Superior temporal gyrus (tissue), 1 donor: ENCODE data around the gene PRKCE.

Experiments used
- DNase-seq: peaks from one replicate; pipeline ENCODE4 v3.0.0-alpha.2; 2016; ENCODE audit errors: extremely low spot score

Gene PRKCE

GRCh38 chr2:45755585-45756335 lies 104.3 kb downstream of the PRKCE start:
- no peak for DNase-seq

- no peak for DNase-seq
Observed at GRCh38 chr2:45758018-45758417, 106.5 kb downstream of the PRKCE start.

GRCh38 chr2:45759310-45759851 lies 107.9 kb downstream of the PRKCE start:
- peak; percentile 61 for DNase-seq

DNA sequence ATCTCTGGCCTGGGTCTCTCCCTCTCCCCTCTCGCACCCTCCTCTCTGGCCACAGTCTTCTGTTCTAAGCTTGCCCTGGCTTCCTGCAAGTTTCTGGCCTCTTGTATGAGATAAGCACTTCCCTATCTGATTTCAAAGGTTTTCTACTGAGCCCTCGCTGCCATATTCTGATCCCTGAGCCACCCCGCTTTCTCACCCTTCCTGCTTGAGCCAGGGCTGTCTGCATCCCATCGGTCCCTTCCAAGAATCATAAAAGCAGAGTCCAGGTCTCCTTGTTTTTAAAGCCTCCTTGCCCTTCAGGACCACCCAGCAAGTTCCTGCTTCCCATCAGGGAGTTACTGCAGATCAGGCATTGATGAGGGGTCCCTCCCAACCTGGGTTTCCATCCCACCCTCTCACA lies 110.2 kb downstream of the PRKCE start:
- DNase-seq = no peak

DNA sequence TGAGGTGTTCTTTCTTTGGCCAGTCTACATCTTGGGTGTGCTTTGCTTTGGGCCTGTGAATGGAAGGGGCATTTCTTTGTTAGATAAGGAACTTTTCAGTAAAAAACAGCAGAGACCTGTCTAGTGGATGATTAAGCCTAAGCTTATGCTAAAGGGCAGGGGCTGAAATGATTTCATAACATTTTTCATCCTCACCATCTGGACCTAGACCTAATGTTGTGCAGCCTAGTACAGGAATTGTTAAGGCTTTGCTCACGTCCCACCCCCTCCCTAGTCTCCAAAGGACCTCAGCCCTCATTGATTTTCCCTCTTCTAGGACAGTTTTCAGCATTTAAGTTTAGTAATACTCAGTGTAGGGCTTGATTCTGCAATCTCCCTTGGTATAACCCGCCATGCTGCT lies 111.8 kb downstream of the PRKCE start:
- no peak for DNase-seq

DNA sequence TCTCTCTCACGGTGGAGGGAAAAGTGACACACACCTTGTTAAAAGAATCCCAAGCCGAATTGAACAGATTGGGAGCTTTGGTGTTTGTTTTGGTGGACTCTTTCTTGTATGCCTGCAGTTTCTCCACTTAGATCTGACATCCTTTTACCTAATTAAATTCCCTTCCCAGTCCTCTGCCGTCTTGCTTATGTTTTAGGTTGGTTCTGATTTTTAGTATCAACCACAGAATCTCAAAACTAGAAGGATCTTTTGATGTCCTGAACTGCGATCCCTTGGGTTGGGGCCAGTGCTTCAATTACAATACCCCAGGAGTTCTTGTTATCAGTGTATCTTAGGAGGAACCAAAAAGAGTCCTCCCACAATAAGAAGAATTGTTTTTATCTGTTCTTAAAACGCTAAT lies 112.3 kb downstream of the PRKCE start:
- DNase-seq = no peak

- DNase-seq = no peak
Observed at GRCh38 chr2:45765007-45765727, 113.7 kb downstream of the PRKCE start.

- DNase-seq = no peak
Observed at GRCh38 chr2:45765728-45766254, 114.3 kb downstream of the PRKCE start.

DNA sequence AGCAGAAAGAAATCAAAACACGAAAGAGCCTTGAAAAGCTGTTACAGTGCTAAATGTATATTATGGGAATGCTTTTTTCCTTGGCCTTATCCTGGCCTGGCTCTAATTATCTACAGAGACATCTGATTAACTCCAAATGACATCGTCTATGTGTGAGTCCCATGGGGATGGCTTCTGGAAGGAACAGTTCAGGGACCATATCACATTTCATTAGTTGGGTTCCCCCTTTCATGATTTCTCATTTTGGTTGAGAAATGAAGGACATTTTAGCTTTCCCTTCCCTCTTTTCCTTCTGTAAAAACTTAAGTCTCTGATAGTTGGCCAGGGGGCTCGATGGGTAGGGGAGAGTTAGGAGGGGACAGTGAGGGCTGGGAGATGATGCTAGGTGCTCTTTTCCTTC lies 116.7 kb downstream of the PRKCE start:
- DNase-seq = no peak

- DNase-seq = no peak
Observed at GRCh38 chr2:45769056-45769455, 117.6 kb downstream of the PRKCE start.

DNA sequence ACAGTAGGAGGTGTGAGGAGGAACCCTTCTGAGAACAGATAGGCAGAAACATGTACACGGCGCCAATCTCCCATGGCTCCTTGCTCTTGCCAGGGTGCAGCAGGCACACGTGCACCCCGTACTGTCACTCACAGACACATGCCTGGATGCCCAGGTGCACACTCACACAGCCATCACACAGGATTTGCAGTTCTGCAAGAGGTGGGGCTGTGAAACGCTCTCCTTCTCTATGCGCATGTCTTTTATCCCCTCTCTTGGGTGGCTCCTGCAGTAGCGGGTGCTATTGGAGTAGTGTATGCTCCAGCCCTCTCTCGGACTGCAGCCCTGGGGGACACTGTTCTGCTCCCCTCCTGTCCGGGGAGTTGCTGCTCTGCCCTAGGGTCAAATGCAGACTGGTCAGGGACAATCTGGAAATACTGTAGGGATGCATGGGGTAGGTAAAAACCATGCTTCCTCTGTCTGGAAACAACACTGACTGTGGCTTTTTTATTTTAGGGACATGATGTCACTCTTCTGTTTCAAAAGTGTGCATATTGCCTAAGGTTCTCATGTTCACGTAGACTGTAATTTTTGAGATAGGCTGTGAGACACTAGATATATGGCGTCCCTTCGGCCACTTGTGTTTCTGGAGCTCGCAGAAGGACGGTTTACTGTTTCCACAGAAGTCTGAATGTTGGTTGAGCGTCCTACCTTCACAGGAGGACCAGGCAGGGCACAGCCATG lies 118.5 kb downstream of the PRKCE start:
- no peak for DNase-seq

- DNase-seq = no peak
Observed at GRCh38 chr2:45770811-45771210, 119.3 kb downstream of the PRKCE start.

- peak; percentile 59 for DNase-seq
Observed at GRCh38 chr2:45771261-45771660, 119.8 kb downstream of the PRKCE start.

GRCh38 chr2:45772038-45772437 lies 120.6 kb downstream of the PRKCE start:
- DNase-seq = no peak

DNA sequence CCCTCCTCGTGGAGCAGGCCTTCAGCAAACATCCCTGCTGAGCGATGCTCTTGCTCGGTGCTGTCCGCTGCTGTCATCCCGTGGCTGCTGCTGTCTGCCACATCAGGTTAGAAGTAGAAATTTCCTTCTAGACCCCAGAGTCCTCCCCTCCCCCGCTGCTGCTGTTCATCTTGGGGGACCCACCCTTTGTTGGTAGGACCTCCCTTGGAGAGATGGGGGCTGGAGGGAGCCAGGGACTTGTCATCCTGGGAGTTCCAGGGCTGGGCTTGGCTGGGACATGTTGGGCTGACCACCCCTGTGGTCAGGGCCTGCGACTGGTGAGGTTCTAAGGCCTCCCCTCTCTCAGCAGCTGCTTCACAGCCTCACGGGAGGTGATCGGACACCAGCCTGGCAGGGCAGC lies 122.4 kb downstream of the PRKCE start:
- no peak for DNase-seq

- no peak for DNase-seq
Observed at GRCh38 chr2:45774688-45775244, 123.3 kb downstream of the PRKCE start.

DNA sequence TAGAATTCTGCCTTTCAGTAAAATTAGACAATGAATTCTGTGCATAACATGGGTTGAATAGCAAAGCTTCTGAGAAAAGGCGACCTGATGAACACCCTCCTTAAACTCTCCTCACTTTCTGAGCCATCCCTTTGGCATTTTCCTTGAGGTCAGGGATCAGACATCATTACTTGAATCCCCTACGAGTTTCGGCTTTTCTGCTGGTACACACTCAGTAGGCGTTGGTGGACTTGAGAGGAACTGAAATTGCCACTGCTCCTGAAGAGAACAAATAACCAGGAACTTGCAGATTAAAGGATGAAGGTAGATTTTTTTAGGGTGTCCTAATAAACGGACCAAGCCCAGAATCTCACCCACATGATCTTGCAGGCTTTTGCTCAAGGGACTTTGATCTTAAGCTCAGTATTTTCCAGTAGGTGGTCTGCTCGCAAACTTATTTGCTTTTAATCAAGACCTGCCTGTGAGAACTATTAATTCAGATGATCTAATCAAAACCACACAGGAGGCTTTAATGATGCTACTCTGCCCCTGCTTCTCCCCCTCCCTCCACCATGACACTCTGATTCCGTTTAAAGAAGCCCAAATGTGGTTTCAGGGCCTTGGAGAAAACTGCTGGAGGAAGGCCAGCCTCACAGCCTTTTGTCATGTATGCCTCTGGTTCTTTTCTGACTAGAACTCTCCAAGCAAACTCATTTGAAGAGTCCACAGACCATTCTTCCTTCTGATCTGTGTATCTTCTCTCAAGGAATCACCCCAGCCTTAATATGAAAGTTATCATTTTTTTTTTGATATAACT lies 124.9 kb downstream of the PRKCE start:
- DNase-seq = no peak

- DNase-seq = no peak
Observed at GRCh38 chr2:45777996-45778719, 126.7 kb downstream of the PRKCE start.

DNA sequence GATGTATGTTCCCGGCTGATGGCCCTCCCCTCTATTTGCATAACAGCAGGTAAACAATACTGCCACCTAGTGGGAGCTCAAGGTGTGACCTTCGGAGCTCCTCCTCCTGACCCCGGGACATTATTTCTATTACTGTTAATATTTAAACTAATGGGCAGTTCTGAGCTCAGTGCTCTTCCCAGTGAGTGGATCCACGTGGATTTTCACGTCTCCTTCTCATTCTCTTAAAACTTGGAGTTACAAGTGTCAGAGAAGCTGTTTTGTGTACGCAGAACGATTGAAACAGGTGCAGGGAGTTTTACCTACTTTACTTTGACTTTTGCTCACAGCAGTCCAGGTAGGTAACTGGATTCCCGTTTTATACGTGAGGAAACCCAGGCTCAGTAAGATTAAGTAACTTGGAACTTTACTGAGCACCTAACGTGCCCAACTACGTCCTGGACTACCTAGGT lies 127.3 kb downstream of the PRKCE start:
- peak; percentile 84 for DNase-seq
